GM12865 (cell line): ENCODE data around the gene NYNRIN.

Source experiments
- DNase-seq: peaks from one replicate; pipeline ENCODE4 v3.0.0; 2010; ENCODE audit warnings: low read depth
- H3K4me3 ChIP-seq: 2 replicates; pipeline ENCODE4 v1.5.1; 2011; ENCODE audit warnings: mild to moderate bottlenecking, low read depth, low read length, control low read depth
- CTCF ChIP-seq: IDR thresholded peaks from 2 replicates; pipeline ENCODE4 v1.5.1; 2011; ENCODE audit warnings: low read length, control low read depth, low read depth, inconsistent platforms; ENCODE audit not compliant: insufficient read depth; ENCODE audit errors: missing control alignments

NYNRIN gene

GRCh38 chr14:24360281-24360680 lies 38.5 kb upstream of the NYNRIN start:
- no peak for TF ChIP-seq CTCF
- no peak overlapping the region for H3K4me3 ChIP-seq
- DNase-seq, result no peak

GRCh38 chr14:24361326-24361725 lies 37.5 kb upstream of the NYNRIN start:
- no peak for DNase-seq
- H3K4me3 ChIP-seq, result no peak overlapping the region
- no peak for TF ChIP-seq CTCF

GRCh38 chr14:24362241-24362960 lies 36.4 kb upstream of the NYNRIN start:
- TF ChIP-seq CTCF, result no peak
- no peak for DNase-seq
- no peak overlapping the region for H3K4me3 ChIP-seq

GRCh38 chr14:24363401-24363800 lies 35.4 kb upstream of the NYNRIN start:
- TF ChIP-seq CTCF, result no peak
- no peak overlapping the region for H3K4me3 ChIP-seq
- DNase-seq, result no peak

GRCh38 chr14:24364841-24365240 lies 34.0 kb upstream of the NYNRIN start:
- TF ChIP-seq CTCF, result no peak
- no peak for DNase-seq
- no peak overlapping the region for H3K4me3 ChIP-seq

- H3K4me3 ChIP-seq, result no peak overlapping the region
- peak; percentile 88 for DNase-seq
- TF ChIP-seq CTCF, result peak; percentile 51
Measured at GRCh38 chr14:24365600-24366412, 33.0 kb upstream of the NYNRIN start.
